GM12874 (cell line): ENCODE results near the gene PATE2.

ENCODE experiments used
- CTCF ChIP-seq: IDR thresholded peaks from 2 replicates; pipeline ENCODE4 v1.5.1; 2011; ENCODE audit warnings: low read depth, mild to moderate bottlenecking, control low read depth, low read length, moderate library complexity; ENCODE audit not compliant: insufficient read depth

PATE2 gene

GRCh38 chr11:125762445-125762844 lies 16.2 kb downstream of the PATE2 start:
- TF ChIP-seq CTCF: no peak

GRCh38 chr11:125756050-125756449 lies 22.6 kb downstream of the PATE2 start:
- TF ChIP-seq CTCF: no peak

GRCh38 chr11:125750629-125751028 lies 28.0 kb downstream of the PATE2 start:
- no peak for TF ChIP-seq CTCF

- no peak for TF ChIP-seq CTCF
Observed at GRCh38 chr11:125745979-125746378, 32.6 kb downstream of the PATE2 start, which contains the start of gene PATE1. Gene PATE1 (plus strand): TSS chr11:125746279. CDS start chr11:125746305, 26 bp downstream.

- no peak for TF ChIP-seq CTCF
Observed at GRCh38 chr11:125743681-125744080, 34.9 kb downstream of the PATE2 start.

GRCh38 chr11:125740617-125741016 lies 38.0 kb downstream of the PATE2 start:
- no peak for TF ChIP-seq CTCF

- no peak for TF ChIP-seq CTCF
Observed at GRCh38 chr11:125728969-125729368, 49.7 kb downstream of the PATE2 start.
